ENCODE data around the gene DTNBP1. TPM values are rescaled to one million over a fixed set of nuclear protein-coding genes. Genes with fewer than 3 reads are reported as not detected.

Gene DTNBP1
- total RNA-seq, 1 donor from 2014 or later, result 19.2 TPM

DNA sequence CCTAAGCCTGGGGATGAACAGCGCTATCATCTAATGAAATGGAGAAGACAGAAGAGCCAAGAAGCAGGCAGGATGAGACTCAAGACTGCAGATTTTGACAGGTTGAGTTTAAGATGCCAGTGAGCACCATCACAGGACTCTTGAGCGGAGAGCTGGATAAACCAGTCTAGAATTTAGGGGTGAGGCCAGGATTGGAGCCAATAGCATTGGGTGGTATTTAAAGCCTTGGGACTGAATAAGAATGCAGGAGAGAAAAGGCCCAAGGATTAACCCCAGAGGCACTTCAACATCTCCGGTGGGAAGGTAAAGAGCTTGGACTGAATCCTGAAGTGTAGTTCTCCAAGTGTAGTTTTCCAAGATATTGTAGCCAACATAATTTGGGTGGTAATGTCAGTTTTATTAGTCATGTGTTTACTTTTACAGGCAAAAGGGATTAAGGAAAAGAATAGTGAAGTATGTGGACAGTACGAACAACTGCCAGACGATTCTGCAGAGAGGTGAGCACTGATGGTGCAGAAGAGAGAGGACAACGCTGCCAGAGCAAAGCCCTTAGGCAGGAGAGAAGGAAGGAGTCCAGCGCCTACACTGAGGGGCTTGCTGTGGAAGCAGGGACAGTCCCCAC lies 85.2 kb downstream of the DTNBP1 start:
- H3K27ac ChIP-seq (replicated peaks), result no peak overlapping the region
- intact Hi-C loops (cut with micrococcal nuclease), result no loop called here
- no peak for DNase-seq
- TF ChIP-seq, protein P1, sequence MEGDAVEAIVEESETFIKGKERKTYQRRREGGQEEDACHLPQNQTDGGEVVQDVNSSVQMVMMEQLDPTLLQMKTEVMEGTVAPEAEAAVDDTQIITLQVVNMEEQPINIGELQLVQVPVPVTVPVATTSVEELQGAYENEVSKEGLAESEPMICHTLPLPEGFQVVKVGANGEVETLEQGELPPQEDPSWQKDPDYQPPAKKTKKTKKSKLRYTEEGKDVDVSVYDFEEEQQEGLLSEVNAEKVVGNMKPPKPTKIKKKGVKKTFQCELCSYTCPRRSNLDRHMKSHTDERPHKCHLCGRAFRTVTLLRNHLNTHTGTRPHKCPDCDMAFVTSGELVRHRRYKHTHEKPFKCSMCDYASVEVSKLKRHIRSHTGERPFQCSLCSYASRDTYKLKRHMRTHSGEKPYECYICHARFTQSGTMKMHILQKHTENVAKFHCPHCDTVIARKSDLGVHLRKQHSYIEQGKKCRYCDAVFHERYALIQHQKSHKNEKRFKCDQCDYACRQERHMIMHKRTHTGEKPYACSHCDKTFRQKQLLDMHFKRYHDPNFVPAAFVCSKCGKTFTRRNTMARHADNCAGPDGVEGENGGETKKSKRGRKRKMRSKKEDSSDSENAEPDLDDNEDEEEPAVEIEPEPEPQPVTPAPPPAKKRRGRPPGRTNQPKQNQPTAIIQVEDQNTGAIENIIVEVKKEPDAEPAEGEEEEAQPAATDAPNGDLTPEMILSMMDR (IDR thresholded peaks at IDR 0.05; ENCODE audit: borderline replicate concordance), result no peak
- H3K27me3 ChIP-seq (ENCODE audit: low read depth), result no peaks in the 10 kb centered on the region
- H3K9me3 ChIP-seq (replicated peaks), result no peaks in the 10 kb centered on the region
- H3K36me3 ChIP-seq, result no peaks in the 10 kb centered on the region
- H3K4me3 ChIP-seq, result no peak overlapping the region
- peaks cover 14% of the 10 kb centered on the region for H3K4me1 ChIP-seq

DNA sequence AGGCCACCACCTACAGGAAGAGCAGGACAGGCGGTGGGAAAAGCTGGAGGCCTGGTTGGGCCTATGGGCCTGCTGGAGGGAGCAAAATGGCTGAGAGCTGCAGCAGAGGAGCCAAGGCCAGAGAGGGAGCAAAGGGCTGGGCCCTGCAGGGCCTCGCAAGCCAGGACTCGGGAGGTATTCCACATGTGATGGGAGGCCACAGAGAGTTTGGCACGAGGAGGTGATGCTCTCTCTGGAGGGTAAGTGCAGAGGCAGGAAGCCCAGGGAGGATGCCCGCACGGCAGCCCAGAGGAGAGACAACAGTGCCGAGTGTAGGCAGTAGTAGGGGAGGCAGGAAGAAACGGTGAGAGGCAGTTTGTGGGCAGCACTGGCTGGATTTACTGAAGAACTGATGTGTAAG lies 85.7 kb downstream of the DTNBP1 start:
- peaks cover 11% of the 10 kb centered on the region for H3K4me1 ChIP-seq
- TF ChIP-seq, protein P1 (IDR thresholded peaks at IDR 0.05; ENCODE audit: borderline replicate concordance), result no peak
- intact Hi-C loops (cut with micrococcal nuclease), result no loop called here

DNA sequence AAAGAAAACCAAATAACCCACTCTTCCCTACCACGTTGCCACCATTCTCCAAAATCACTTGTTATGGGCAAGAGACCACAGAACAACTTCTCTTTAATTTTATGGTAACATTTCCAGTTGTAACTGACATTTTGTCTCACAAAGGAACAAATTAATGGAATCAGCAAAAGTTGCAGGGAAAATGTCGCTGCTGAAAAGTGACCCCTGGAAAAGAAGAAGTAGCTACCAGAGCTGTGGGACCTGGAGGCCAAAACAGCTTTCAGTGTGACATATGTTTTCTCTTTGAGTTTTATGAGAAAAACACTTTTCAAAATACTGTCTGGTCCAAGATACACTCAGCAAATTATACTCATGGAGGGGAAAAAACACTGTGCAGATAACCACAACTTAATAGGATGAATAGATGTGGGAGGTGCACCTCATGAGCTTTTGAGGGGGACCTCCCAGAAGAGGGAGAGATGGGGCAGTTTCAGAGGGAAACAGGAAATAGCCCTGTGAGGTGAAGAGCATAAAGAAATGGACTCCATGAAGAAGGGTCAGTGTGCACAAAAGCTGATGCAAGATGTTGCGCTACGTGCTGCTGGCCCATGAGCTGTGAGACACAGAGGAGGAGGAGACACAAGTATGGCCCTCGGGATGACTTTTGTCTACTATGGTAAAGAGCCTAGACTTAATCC lies 87.3 kb downstream of the DTNBP1 start:
- intact Hi-C loops (cut with micrococcal nuclease), result no loop called here
- Histone ChIP-seq H3K36me3 (no peaks in the 10 kb centered on the region), H3K4me1 (peaks cover 3% of the 10 kb centered on the region), H3K27ac (replicated peaks) (no peak overlapping the region), H3K27me3 (ENCODE audit: low read depth) (no peaks in the 10 kb centered on the region), H3K9me3 (replicated peaks) (no peaks in the 10 kb centered on the region), H3K4me3 (no peak overlapping the region)
- no peak for DNase-seq
- TF ChIP-seq, protein P1 (IDR thresholded peaks at IDR 0.05; ENCODE audit: borderline replicate concordance), result no peak

More for the DNA sequence above, 85.7 kb downstream of the DTNBP1 start:
- Histone ChIP-seq H3K9me3 (replicated peaks) (no peaks in the 10 kb centered on the region), H3K27me3 (ENCODE audit: low read depth) (no peaks in the 10 kb centered on the region), H3K36me3 (no peaks in the 10 kb centered on the region), H3K4me3 (no peak overlapping the region), H3K27ac (replicated peaks) (no peak overlapping the region)
- DNase-seq, result no peak

DNA sequence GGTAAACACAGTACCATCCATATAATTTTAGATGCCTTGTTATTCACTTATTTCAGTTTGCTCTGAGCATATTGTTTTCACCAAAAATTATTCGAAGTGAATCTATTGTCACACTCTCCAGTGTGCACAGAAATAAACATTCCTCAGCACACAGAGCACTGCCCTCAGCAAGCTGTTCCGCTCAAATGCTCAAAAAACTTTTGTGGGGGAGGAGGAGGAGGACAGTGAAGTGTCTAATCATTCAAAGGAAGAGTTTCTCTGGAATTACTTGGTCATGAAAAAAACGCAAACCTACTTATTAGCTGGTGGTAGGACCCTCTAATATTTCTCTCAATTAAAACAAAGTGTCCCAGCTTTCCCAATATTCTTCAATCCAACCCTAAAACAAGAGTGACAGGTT lies 88.3 kb downstream of the DTNBP1 start:
- no peak for DNase-seq
- Histone ChIP-seq H3K9me3 (replicated peaks) (no peaks in the 10 kb centered on the region), H3K4me1 (peaks cover 5% of the 10 kb centered on the region), H3K4me3 (no peak overlapping the region), H3K27me3 (ENCODE audit: low read depth) (no peaks in the 10 kb centered on the region), H3K27ac (replicated peaks) (no peak overlapping the region), H3K36me3 (no peaks in the 10 kb centered on the region)
- TF ChIP-seq, protein P1 (IDR thresholded peaks at IDR 0.05; ENCODE audit: borderline replicate concordance), result no peak
- intact Hi-C loops (cut with micrococcal nuclease), result no loop called here

DNA sequence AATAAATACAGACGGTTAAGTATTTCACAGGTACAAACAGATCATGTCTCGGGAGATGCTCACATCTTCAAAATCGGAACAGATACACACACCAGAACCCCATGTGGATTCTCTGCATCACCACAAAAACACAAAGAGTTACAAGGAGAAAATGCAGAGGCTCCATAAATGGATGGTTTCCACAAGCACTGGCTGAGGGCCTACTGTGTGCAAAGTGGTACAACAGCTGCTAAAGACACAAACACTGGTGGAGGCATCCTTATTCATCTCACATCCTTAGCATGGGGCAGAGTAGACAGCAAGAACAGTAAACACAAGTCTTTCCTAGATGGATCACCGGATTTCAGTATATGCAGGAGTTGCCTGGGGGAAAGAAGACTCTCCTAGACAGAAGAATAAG lies 88.8 kb downstream of the DTNBP1 start:
- Histone ChIP-seq H3K36me3 (no peaks in the 10 kb centered on the region), H3K4me3 (no peak overlapping the region), H3K4me1 (peaks cover 9% of the 10 kb centered on the region), H3K27me3 (ENCODE audit: low read depth) (no peaks in the 10 kb centered on the region), H3K9me3 (replicated peaks) (no peaks in the 10 kb centered on the region), H3K27ac (replicated peaks) (no peak overlapping the region)
- TF ChIP-seq, protein P1 (IDR thresholded peaks at IDR 0.05; ENCODE audit: borderline replicate concordance), result no peak
- DNase-seq, result no peak
- intact Hi-C loops (cut with micrococcal nuclease), result no loop called here

Data from left ventricle myocardium inferior (tissue), 1 donor.